Natural killer cell (primary cell): Measurements from ENCODE around the gene SUPT20HL1. TPM values are rescaled to one million over a fixed set of nuclear protein-coding genes. Genes with fewer than 3 reads are reported as not detected.

Experiments used
- ATAC-seq, 3 donors: fragments of 150-1000 bp in 2 of 3; fragments of 200-7000 bp in 1 of 3; cut with Tn5 transposase; 1 replicate in 1 of 3; 2 replicates in 2 of 3; pipeline ENCODE4 v1.10.0; 2021; ENCODE audit warnings: mild to moderate bottlenecking in 2 of 3, moderate library complexity in 2 of 3
- DNase-seq, 2 donors: peaks; one replicate each; pipeline versions ENCODE4 v3.0.0 to v3.0.0-alpha.2; 2013 to 2021; ENCODE audit warnings: mixed read lengths in 1 of 2
- H3K27ac ChIP-seq: one replicate; pipeline ENCODE4 v1.5.1; 2013; ENCODE audit warnings: mild to moderate bottlenecking, low read length
- H3K27me3 ChIP-seq: one replicate; pipeline ENCODE4 v1.6.1; 2013; ENCODE audit warnings: low read length; ENCODE audit not compliant: control insufficient read depth, insufficient read depth
- H3K36me3 ChIP-seq: one replicate; pipeline ENCODE4 v1.6.1; 2013; ENCODE audit warnings: low read length; ENCODE audit not compliant: control insufficient read depth, insufficient read depth
- H3K4me1 ChIP-seq: one replicate; pipeline ENCODE4 v1.6.1; 2013; ENCODE audit warnings: low read length; ENCODE audit not compliant: control insufficient read depth, insufficient read depth
- H3K4me3 ChIP-seq: one replicate; pipeline ENCODE4 v1.5.1; 2013; ENCODE audit warnings: low read length
- H3K9me3 ChIP-seq: one replicate; pipeline ENCODE4 v1.6.1; 2013; ENCODE audit warnings: low read length; ENCODE audit not compliant: control insufficient read depth, insufficient read depth
- H3K27ac Mint-ChIP-seq, 2 donors: one replicate each; pipeline ENCODE4 v1.8.0; 2022; ENCODE audit warnings: mild to moderate bottlenecking in 2 of 2, mixed read lengths in 2 of 2, moderate library complexity in 1 of 2
- H3K27me3 Mint-ChIP-seq, 2 donors: one replicate each; pipeline ENCODE4 v1.8.0; 2022; ENCODE audit warnings: low read depth in 2 of 2, mixed read lengths in 2 of 2
- H3K36me3 Mint-ChIP-seq: one replicate; pipeline ENCODE4 v1.8.0; 2022; ENCODE audit warnings: mixed read lengths
- H3K4me1 Mint-ChIP-seq, 2 donors: one replicate each; pipeline ENCODE4 v1.8.0; 2022; ENCODE audit warnings: mixed read lengths in 2 of 2
- H3K4me3 Mint-ChIP-seq: one replicate; pipeline ENCODE4 v1.8.0; 2022; ENCODE audit warnings: mild to moderate bottlenecking, moderate library complexity, mixed read lengths
- H3K9me3 Mint-ChIP-seq, 2 donors: one replicate each; pipeline ENCODE4 v1.8.0; 2022; ENCODE audit warnings: mixed read lengths in 2 of 2
- intact Hi-C: fragments of 100-400 bp; cut with micrococcal nuclease; formaldehyde crosslinking; loops from one replicate; pipeline ENCODE4 v1.14.2; 2022
- total RNA-seq, 4 donors: library from RNA; stranded (reverse); fragments of 120-200 nt in 1 of 4; gene quantifications; one replicate each; pipeline versions ENCODE4 v1.2.3 to v1.2.4, GENCODE V29; 2013 to 2022
- TF ChIP-seq, protein P1 (sequence below): fragments of 200-600 bp; IDR thresholded peaks from one replicate; pipeline ENCODE4 v1.8.0; 2022; ENCODE audit warnings: antibody characterized with exemption

The SUPT20HL1 gene
- total RNA-seq, 3 donors from 2014 or later (not counting 1 experiment from before 2014, with no cell fraction given), result not detected

GRCh38 chrX:24405959-24406358, 45.5 kb downstream of the SUPT20HL1 start:
- H3K4me3 ChIP-seq, result no peak overlapping the region
- Mint-ChIP-seq H3K4me3 (no peak overlapping the region), H3K36me3 (no peaks in the 10 kb centered on the region), H3K27ac (no peak overlapping the region), H3K27me3 (no peaks in the 10 kb centered on the region), H3K4me1 (no peaks in the 10 kb centered on the region), H3K9me3 (no peaks in the 10 kb centered on the region)
- H3K9me3 ChIP-seq, result no peaks in the 10 kb centered on the region
- intact Hi-C loops, result no loop called here
- no peaks in the 10 kb centered on the region for H3K36me3 ChIP-seq
- ATAC-seq (no peak), DNase-seq (no peak)
- no peaks in the 10 kb centered on the region for H3K4me1 ChIP-seq
- TF ChIP-seq, protein P1, sequence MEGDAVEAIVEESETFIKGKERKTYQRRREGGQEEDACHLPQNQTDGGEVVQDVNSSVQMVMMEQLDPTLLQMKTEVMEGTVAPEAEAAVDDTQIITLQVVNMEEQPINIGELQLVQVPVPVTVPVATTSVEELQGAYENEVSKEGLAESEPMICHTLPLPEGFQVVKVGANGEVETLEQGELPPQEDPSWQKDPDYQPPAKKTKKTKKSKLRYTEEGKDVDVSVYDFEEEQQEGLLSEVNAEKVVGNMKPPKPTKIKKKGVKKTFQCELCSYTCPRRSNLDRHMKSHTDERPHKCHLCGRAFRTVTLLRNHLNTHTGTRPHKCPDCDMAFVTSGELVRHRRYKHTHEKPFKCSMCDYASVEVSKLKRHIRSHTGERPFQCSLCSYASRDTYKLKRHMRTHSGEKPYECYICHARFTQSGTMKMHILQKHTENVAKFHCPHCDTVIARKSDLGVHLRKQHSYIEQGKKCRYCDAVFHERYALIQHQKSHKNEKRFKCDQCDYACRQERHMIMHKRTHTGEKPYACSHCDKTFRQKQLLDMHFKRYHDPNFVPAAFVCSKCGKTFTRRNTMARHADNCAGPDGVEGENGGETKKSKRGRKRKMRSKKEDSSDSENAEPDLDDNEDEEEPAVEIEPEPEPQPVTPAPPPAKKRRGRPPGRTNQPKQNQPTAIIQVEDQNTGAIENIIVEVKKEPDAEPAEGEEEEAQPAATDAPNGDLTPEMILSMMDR, result no peak
- H3K27me3 ChIP-seq, result no peaks in the 10 kb centered on the region
- H3K27ac ChIP-seq, result no peak overlapping the region

Other genes starting within 250 kb of the SUPT20HL1 start
- 100 to 1,000 TPM in 1 of 3 donors, 10 to 100 TPM in 2; 60.9 to 123 (median 63.0) TPM for gene ZFX, start 210.9 kb upstream of the SUPT20HL1 start, total RNA-seq
- gene SUPT20HL2, start 46.6 kb upstream of the SUPT20HL1 start, total RNA-seq, result not detected
- 10 to 100 TPM; 21.9 to 30.9 (median 28.1) TPM for gene PDK3, start 104.6 kb downstream of the SUPT20HL1 start, total RNA-seq